Suppressor macrophage treated with lipopolysaccharide for 4 hours (primary cell): ENCODE results near the gene RFPL4A.
A peak's percentile ranks its signal among the peaks of the same experiment; 100 is the strongest.

Experiments
- DNase-seq: peaks from one replicate; pipeline ENCODE4 v3.0.0-alpha.2; 2020

The RFPL4A gene

DNA sequence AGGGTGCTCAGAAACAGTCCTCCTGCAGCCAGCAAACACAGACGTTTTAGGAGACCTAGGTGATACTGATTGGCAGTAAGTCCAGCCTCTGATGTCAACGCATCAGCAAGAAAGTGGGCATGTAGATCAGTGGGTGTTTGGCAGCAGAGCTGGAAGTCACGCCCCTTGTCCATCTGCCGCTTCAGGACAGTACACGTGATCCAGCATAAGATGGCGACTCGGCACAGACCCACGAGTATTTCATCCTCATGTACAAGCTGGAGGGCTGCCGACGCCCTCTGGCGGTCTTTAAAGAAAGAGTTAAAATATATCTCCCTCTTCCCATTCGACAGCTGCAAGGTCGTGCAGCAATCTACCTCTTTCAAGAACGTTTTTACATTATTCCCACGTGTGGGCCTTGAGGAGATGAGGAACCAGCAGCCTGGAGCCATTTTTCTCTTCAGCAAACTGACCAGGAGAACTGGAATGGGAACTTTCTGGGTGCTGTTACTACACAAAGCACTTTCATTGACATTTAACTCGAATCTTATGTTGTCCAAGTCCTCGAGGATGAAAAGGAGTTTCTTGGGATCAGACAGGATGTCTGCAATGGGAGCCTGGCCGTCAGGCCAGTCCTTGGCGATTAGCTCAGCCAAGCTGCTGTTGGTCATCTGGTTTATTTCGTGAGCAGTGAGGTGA is 50.6 kb downstream of the RFPL4A start:
- DNase-seq: peak; percentile 66

DNA sequence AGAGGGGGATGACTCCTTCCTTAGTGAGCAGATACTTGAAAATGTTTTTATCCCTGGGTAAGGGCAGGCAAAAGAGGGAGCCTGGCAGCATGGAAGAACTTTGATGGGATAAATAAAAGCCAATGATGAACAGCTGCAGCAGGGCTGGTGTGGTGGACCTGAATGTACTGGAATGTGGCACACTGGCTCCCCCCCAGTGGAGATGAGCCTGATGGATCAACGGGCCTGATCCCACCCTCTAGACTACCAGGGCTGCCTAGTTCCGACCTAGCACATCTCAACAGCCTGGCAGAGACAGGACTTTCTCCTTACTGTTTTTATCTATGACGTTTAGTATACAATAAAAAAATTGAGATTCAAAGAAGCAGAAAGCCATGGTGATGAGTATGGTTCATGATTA is 52.4 kb downstream of the RFPL4A start:
- no peak for DNase-seq

DNA sequence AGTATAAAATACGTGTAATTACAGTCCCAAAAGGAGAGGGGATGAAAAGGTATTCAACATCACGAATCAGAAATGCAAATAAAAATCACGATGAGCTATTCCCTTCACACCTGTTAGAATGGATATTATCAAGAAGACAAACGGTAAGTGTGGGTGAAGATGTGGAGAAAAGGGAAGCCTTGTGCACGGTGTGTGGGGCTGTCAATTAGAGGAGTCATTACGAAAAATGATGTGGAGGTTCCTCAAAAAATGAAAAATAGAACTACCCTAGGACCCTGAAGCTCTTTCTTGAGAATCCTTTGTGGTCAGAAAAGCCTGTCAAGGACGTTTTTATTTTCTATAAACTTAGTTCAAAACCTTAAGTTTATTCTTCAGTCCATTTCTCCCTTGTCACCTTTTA is 53.6 kb downstream of the RFPL4A start:
- no peak for DNase-seq
